Activated naive CD8-positive, alpha-beta T cell treated with anti-CD3 and anti-CD28 coated beads, Interleukin-2, amount 50 U/mL, for 16 hours (primary cell): ENCODE data around the gene BRINP2.

Experiments
- DNase-seq: peaks from one replicate; pipeline ENCODE4 v3.0.0-alpha.2; 2020; ENCODE audit warnings: low read depth, low spot score

BRINP2 gene

DNA sequence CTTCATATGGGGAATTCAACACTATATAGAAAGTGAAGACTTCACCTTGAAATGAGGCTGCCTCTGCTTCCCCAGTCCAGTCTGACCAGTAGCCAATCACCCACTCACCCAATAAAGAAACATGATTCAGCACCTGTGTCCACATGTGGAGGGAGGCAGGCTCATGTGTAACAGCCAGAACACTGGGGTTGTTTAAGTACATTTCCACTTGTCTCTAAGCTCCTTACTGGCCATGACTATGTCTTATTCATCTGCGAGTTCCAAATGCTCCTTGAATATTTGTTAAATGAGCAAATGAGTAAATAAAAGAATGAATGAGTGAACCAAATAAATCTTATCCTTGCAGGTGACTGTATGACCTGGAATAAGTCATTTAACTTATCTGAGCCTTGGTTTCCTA, 100.1 kb downstream of the BRINP2 start:
- no peak for DNase-seq

DNA sequence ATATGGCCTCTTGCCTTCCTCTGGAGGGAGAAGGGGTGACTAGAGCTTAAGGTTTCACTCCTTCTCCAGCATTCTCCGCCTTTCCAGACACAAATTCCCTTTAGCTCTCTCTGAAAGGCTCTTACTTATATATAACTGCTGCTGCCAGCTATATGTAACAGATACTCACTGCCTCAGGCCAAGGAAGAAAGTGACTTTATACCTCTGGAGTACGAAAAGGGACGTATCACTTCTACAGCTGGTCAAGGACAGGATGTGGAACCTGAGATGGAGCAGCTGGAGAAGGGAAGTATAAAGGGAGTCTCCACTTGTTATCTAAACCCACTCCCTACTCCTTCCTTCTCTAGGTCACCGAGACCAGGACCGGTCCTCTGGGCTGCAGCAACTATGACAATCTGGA, 102.4 kb downstream of the BRINP2 start:
- DNase-seq, result no peak

DNA sequence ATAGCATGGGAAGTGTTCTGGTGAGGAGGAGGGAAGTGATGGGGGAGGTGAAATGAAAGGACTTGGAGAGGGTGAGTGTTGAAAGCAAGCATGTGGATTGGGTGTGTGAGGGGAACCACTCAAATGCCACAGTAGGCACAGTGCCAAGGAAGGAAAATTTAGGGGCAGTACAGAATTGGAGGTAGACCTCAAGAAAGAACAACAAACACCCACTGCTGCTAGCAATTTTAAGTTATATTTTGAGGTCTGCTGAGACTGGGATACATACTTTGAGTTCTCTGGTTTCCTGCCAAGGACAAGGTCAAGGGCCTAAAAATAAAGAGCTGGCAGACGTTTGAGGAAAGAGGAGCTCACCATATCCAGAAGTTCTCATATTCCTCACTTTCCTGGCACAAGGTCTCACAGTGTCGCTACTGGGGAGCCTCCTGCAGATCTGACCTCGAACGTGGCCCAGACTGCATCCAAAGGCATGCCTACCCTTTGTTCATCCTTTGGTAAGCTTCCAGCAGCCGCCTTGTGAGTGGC, 104.0 kb downstream of the BRINP2 start:
- DNase-seq, result no peak

DNA sequence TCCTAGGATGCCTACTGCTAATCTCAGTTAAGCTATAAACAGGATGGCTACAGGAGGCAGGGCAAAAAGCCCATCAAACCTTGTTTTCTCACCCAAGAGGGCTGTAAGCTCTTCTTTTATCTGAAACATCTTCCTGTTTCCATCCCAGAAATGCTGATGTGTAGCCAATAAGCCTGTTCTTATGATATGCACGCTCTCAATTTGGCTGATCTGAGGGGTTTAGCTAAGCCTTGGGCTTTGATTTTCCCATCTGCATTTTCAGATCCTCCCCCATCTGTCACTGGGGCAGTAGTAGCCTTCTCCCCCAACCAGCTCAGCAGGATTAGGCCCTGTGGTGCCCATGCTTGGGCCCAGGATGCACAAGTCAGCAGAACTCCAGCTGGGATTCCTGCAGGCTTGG, 105.0 kb downstream of the BRINP2 start:
- DNase-seq, result no peak

DNA sequence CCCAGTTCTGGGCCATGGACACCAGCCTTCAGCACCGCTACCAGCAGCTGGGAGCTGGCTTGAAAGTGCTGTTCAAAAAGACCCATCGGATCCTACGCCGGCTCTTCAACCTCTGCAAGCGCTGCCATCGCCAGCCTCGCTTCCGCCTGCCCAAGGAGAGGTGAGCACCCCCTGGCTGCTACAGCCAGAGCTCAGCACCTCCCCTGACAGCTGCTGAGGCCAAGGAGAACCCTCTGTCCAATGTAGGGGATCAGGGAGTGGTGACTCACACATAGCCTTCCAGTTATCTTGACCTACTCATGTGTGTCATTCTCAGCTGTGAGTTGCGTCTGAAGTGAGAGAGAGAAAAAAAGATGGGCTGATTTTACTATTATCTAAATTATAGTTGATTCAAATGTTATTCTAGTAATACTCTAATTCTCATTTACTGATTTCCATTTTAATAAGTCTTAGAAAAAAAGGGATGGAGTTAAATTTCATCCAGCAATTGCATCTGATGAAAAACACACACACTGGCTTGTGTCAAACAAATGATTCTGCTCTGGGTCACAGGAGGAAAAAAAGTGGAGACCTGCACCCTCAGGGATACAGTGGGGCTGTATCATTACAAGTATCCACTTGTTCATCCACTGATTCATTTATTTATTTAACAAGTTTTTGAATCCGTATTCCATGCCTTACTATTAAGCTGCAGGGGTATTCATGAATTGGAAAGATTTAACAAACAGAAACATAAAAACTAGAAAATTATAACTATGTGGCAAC, 108.0 kb downstream of the BRINP2 start:
- DNase-seq, result no peak

DNA sequence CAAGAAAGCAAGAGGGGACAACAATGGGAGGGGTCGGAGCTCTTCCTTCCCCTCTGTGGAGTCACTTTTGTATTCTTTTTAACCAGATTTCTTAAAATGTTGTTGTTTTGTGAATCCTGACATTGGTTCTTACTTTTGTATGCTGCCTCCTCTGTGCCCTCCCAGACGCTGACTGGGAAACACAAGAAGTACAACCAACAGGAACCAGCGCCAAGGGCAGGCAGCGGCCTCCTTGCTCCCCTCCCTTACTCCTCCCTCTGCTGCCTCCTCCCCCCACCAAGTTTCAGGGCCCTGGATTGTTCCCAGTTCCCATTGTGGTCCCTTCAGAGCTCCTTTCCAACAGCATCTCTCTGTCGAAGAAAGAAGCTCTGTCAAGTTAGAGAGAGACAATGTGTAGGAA, 111.1 kb downstream of the BRINP2 start:
- DNase-seq, result no peak

DNA sequence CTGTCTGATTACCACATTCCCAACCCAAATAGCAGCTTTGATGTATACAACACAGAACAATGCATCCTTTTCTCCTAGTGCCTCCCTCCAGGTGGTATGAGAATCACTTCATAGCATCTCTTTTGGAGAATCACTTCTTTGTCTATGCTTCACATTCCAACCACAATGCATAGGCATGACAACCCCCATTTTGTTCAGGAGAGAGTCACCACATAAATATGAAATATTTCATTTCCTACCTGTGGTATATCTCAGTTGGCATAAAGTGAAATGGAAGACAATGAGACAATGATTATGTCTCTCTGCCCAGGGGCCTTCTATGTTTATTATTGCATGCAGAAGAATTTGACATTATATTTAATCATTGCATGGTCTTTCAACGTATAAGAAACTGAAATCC, 112.2 kb downstream of the BRINP2 start:
- DNase-seq, result no peak

DNA sequence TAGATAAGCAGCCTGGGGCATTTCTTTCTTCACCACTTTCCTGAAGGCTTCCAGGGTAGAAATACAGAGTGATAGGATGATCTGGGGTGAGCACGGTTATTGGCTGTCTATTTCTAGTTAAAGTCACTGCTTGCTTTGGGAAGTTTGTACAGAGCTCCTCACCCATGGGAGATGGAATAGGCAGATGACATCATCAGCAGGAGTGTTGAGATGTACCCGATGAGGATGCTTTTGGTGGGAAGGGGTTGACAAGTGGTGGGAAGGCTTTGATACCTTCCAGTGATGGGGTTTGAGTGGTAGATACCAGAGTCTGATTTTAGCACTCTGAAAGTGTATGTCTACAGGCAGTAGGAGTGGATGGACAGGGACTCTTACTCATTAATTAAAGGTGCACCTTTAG, 112.6 kb downstream of the BRINP2 start:
- no peak for DNase-seq

DNA sequence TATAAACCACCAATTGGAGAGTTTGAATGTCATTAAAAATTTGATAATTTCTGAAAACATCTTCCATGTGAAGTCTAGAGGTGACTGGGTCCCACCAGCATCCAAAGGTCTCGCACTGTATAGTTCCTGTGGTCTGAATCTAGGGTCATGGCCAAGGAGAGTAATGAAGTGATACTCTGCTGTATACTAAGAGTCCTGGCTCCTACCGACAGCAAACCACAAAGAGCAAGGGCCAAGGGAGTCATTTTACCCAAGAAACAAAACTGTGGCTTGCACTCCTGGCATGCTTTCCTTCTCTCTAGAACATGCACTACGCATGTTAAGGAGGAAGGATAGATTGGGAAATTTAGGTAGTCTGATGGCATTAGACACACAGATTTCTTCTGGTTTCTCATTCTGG, 115.6 kb downstream of the BRINP2 start:
- DNase-seq, result no peak

DNA sequence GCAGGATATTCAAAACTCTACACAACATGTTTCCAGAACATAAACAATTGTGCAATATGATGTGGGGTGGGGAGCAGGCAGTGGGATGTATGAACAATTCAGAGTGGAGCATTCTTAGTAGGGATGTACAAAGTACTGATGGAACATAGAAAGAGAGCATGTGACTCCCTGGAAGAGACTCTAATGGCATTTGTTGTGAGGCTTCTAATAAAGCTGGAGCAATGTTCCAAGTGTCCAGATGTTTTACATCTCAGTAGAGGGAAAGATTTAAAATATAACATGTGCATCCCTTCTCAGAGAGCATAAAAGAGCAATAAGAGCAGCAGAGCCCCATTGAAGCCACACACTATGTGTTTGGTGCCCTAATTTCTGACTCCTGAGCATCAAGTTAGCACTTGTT, 116.5 kb downstream of the BRINP2 start:
- DNase-seq, result no peak

DNA sequence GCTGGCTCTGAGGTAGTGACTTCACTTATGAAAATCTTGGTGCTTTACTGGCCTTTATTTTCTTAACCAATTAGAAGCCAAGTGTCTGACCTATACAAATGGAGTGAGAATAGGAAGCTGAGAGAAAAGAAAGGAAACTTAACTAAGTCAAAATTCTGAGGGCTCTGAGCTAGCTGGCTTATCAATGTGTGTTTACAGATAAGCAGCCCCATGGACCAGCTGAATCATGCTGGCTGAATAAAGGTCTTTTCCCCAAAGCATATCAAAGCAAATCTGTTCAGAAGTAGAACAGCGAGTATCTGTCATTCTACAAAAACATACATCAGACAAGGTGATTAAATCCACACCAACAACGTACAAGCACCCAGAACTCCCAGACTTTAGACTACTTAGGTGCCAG, 117.2 kb downstream of the BRINP2 start:
- no peak for DNase-seq

DNA sequence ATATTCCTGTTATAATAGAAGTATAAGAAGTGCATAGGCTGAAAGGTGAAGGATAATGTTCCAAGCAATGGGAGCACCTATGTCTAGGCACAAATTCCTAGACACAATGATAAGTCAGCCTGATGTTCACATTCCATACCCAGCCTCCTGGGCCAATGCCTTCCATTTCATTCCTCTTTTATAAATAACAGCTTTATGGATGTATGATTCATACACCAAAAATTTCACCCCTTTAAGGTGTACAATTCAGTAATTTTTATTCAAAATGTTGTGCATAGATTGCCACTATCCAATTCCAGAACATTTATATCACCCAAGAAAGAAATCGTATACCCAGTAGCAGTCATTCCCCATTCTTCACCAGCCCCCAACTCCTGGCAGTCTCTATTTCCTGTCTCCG, 118.8 kb downstream of the BRINP2 start:
- no peak for DNase-seq

DNA sequence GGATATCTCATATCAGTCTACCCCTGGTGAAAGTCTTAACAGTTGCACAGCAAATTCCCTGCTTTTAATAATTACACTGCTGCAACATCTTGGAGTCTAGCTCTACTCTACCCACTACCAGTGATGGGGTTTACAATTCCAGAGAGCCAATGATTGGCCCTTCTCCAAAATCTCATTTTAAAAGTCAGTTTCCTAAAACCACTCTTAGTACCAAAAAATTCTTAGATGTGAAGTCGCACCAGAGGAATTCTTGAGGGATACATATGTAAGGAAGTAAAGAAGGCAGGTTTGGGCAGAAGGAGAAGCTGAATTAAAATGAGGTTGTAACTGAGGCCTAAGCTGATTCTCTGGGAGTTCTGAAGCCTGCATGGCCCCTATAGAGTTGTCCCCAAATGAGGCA, 129.7 kb downstream of the BRINP2 start:
- DNase-seq, result no peak

DNA sequence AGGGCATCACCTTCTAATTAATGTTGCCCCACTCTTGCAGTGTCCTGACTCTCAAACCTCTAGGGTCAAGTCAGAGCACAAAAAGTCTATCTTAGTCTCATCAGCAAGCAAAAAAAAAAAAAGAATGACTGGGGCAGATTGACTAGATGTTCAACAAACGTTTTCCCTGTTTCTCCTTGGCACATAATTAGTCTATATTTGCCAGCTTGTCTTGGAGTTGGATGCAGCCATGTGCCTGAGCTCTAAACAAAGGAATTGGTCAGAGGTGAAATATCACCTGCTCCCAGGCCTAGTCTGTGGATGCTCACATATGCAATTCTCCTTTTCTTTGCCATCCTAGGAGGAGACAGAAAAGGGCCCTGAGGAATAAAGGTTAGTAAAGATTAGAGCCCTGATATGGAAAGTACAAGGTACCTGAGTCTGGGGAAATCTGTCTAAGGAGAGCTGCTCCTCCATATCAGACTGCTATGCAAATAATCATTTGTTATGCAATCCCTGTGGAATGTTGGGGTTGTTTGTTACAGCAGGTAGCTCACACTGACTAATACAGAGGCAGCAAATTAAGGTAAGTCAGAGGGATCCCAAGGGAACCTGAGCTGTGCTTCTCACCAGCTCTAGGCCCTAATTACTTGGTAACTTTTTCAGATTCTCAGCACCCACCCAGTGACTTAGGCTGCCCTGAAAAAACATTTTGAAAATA, 130.8 kb downstream of the BRINP2 start:
- DNase-seq, result no peak

DNA sequence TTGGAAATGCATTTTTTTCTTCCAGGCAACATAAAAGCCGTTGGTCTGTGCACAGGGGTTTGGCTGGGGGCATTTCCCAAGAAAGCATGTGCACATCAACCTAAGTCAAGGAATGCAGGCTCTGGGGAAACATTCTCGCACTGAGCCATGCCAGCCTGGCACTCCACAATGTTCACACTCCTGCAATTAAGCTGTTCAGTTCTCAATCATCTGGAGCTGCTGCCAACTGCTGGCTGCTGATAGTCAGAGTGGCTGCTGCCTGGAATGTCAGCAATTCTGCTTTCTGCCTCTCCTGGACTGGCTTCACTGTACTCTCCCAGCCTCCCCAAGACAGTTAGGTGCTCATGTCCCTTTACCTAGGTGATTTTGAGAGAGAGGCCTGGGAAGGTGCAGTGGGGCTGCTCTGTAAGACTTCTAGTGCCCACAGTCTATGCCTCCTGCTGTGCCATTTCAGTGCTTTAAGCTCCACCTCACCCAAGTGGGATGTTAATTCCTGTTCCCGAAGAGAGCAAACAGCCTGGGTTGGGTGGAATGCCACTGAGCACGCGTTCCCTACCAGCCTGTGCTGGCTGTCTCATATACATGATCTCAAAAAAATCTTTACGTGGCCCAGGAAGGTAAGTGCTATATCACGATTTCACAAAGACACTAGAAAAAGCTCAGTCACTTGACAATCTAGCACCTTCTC, 131.7 kb downstream of the BRINP2 start:
- DNase-seq, result no peak

DNA sequence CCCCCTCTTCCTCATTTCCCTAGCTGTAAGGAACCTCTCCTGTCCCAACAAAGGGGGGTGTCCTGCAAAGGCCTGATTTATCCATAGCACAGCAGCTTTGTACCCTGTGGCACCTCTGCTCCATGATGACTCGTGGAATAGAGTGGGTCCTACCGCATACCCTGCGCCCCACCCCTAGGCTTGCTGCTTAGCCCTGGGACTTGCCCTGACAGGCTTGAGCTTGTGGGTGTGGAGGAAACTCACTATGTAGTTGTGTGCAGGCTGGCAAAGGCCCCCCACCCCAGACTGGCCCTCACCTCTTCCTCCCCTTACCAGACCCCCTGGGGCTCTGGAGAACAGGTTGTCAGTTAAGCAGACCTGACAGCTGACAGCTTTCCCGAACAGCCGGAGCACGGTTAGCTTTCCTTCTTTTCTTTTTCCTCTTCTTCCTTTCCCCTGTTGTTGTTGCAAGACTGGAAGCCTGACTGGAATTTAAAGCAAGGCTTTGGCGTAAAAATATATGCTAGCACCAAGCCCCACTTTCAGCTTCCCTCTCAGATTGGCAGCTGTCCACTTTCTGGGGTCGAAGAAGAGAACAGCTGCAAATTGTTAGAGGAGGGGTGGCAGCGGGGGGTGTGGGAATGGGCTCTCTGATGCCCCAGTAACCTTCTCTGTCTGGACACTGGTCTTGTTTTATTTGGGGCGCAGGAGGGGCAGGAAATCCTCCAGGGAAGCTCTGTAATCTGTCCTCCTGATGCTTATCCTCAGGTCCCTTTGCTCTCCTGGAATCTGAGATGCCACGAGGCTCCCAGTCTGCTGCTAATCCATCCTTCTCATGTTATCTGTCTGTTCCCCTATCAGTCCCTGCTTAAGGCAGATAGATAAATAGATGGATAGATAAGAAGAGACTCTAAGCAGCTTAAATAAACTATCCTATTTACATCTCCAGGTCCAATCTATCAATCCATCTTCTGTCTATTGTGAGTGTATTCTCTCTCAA, 134.6 kb downstream of the BRINP2 start:
- no peak for DNase-seq

DNA sequence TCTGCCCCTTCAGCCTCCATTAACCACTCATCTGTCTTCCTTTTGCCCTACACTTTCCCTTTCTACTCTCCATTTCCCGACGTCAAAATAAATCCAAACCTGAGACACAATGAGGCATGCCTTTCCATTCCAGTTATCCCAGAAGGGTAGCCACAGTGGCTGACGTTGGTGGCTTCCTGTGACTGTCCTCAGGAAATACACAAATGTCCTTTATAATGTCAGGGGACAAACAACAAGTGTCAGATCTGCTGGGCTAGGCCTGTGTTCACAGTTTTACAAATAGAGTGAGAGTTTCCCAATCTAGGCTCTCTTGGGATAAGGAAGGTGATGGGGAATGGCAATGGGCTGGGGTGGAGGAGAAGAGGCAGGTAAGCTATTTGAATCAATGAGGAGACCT, 135.3 kb downstream of the BRINP2 start:
- DNase-seq, result no peak

DNA sequence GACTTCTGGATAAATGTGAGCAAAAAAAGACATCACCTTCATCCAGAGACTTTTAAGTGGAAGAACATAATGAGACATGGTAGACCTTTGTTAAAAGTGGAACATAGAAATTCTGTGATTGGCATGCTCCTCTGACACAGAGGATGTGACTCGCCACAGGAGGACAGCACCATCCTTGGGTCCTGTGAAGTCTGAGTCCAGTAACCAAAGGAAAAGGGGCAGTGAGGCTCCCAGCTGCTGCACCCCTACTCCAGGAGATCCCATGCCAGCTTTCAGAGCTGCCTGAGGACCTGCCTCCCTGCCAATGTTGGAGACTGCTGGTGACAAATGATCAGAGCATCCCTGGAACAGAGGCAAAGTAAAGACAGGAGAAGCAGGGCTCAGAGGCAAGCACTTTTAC, 136.2 kb downstream of the BRINP2 start:
- no peak for DNase-seq

DNA sequence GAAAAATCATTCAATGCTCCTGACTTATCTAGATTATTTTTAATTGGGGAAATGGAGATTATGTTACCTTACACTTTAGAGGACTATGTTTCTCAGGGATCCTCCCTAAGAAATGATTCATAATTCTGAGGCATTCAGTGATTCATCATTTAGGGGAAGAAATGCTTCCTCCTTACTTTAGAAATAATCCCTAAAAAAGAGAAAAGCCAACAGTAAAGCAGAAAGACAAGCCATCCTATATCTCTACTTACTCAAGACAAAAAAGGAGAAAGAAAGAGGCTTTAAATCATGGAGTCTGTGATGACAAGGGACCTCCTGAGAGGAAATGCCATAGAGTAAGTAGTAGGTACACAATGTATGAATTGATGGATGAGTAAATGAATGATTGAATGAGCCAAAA, 137.0 kb downstream of the BRINP2 start:
- no peak for DNase-seq

DNA sequence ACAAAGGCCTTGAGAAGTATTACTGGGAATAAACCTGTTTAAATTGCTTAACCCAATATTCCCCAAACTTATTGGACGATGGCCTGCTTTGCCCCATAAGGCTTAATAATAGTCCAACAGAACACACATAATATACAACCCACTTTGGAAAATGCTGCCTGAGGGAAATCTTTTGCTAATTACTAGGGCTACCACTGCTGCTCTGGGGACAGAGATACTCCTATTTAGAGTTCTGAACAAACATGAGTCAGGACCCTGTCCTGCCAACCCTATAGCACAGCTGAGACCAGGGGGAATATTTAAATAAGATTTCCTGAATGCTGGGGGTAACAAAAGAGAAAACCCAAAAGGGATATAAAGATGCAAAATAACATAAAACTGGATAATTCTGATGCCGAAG, 139.1 kb downstream of the BRINP2 start:
- DNase-seq, result no peak

DNA sequence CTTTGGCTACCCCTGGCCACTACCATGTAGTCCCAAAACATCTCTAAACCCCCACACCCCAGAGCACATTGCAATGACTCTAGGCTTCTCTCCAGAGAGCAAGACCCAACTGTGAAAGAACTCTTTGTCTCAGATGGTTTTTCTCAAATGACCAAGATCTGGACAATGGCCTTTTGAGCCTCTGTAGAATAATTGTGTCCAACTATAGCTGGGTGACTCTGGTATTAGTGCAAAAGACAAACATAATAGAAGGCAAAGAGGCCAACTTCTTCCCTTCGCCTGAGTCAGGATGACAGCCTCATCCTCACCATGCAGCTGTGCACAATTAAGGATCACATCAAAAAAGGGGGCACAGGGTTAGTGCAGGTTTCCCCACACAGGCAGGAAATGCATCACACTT, 139.6 kb downstream of the BRINP2 start:
- no peak for DNase-seq

DNA sequence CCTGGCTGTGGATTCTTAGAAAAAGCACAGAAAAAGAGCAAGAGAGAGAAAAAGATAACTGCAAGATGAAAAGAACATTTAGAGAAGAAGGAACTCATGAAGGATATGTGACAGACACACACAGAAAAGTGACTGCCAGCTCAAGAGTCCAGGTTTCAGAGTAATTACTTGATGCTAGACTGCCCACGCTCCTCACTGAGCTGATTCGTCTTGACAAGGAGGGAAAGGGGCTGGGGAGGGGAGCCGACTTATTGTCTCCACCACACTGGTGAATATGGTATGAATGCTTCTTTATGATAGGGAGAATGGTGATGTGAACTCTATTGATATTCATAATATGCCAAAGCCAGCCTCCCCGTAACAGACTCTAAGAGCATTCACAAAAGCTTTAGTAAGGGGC, 140.4 kb downstream of the BRINP2 start:
- no peak for DNase-seq
